Effector CD8-positive, alpha-beta T cell (primary cell): ENCODE results near the gene RAPGEF2.

Source experiments
- DNase-seq: peaks from one replicate; lab custom pipeline; 2025; lab: John Stamatoyannopoulos, UW

Gene RAPGEF2

GRCh38 chr4:159134429-159134828 lies 31.6 kb downstream of the RAPGEF2 start:
- DNase-seq = no peak

DNA sequence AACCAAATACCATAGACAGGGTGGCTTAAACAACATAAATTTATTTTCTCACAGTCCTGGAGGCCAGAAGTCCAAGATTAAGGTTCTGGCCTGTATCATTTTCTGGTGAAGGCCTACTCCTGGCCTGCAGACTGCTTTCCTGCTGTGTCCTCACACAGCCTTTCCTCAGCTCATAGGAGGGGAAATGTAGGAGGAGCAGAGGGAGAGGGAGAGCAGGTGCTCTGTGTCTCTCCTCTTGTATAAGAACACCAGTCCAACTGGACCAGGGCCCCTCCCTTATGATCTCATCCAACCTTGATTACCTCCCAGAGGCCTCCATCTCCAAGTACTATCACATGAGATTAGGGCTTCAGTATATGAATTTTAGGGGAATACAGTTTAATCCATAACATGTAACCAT lies 34.3 kb downstream of the RAPGEF2 start:
- DNase-seq = no peak

GRCh38 chr4:159138436-159138835 lies 35.6 kb downstream of the RAPGEF2 start:
- DNase-seq = no peak

GRCh38 chr4:159141193-159141592 lies 38.3 kb downstream of the RAPGEF2 start:
- DNase-seq = no peak

GRCh38 chr4:159142241-159142640 lies 39.4 kb downstream of the RAPGEF2 start:
- DNase-seq = no peak

GRCh38 chr4:159142681-159143384 lies 40.0 kb downstream of the RAPGEF2 start:
- no peak for DNase-seq

- DNase-seq = no peak
These were observed 40.8 kb downstream of the RAPGEF2 start for GRCh38 chr4:159143687-159144086.

DNA sequence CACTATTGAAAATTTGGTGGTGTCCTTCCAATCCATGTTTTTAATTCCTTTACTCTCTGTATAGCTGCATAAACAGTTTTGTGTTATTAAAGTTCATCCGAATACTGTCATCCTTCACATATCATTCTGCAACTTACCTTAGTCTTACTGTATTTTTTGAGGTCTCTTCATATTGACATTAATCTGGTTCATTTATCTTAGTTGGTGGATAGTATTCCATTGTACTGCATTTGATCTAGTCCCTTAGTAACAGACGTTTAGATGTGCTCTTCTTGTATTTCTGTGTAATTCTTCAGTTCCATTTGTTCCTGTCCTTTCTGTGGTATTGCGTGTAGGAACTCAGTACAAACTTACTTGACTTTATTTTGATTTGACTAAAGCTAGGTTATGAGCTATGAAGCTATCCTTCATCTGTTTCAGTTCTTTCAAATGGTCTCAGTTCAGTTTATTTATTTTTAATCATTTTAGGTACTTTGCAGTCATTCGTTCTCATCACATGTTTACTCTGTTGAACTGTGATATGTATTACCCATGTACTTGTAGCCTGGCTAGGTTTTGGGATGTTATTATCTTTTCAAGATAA lies 41.3 kb downstream of the RAPGEF2 start:
- DNase-seq = no peak

- DNase-seq = no peak
These were observed 42.6 kb downstream of the RAPGEF2 start for GRCh38 chr4:159145318-159145991.

DNA sequence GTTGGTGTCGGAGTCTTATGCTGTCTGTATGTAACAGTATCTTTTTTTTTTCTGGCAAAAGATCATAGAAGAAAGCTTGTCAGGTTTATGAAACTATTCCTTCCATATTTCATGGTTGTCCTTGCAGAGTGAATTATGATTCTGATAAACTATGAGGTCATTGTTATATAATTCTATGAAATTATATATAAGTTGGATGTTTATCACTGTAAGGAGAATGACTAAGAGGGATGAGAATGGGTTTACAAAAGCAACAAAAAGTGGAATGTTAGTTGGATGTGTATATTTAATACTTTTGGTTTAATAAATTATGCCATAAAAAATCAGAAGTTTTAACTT lies 43.1 kb downstream of the RAPGEF2 start:
- DNase-seq = no peak

GRCh38 chr4:159146488-159146887 lies 43.6 kb downstream of the RAPGEF2 start:
- no peak for DNase-seq

DNA sequence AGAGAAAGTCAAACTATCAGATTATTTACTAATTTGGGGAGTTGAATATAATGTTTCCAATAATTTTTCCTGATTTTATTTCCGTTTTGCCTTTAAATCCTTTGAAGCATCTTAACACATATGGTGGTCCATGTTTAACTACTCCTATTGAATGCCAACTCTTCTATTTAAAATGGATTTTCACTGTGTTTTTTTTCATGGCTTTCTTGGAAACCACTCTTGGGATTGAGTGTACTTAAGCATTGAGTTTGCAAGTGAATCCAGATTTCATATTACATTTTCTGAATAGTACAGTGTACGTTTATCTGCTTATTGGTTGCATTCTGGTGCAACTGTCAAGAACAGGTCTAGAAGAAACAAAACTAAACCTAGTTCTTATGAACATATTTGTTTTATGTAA lies 45.6 kb downstream of the RAPGEF2 start:
- no peak for DNase-seq

- no peak for DNase-seq
These were observed 46.8 kb downstream of the RAPGEF2 start for GRCh38 chr4:159149666-159150065.

- no peak for DNase-seq
These were observed 47.5 kb downstream of the RAPGEF2 start for GRCh38 chr4:159150396-159150795.

DNA sequence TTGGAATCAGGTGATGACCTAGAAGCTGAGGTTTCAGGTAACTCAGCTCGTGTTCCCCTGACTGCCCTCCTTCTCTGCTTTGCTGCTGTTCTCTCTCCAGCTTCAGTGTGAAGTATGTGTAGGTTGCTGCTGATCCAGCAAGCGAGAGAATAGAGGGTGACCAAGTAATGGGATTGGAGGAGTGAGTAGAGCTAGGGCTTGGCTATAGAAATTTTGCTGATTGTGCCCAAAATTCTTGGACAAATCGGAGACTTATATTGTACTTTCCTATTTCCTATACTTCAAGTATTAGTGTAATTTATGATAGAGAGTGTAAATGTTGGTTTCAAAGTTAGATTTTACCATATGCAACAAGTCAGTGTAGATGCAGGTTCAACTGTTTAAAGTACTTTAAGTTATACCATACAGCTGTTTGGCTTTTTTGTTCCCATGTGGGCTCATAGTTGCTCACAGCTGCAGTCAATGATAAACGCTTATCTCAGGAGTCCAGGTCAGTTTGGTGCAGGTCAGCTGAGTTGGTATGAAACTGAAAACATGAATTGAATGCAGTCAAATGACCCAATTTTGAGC lies 48.0 kb downstream of the RAPGEF2 start:
- no peak for DNase-seq

DNA sequence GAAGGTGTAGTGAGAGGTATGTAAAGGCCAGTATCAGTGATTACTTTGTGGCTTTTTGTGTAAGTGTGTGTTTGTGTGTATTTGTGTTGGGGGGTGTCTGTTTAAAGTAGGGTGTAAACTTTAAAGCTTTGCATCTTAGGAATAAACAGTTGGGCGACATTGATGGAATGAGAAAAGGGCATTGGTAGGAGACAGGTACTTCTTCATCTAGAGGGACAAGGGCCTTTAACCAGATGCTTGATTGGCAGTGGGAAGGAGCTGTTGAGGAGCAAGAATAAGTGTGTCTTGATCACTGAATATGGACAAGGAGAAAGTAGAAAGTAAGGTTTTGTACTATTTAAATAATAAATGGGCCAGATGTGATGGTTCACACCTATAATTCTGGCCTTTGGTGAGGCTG lies 48.8 kb downstream of the RAPGEF2 start:
- no peak for DNase-seq

- DNase-seq = no peak
These were observed 49.3 kb downstream of the RAPGEF2 start for GRCh38 chr4:159152181-159152580.

GRCh38 chr4:159153669-159154068 lies 50.8 kb downstream of the RAPGEF2 start:
- DNase-seq = no peak

GRCh38 chr4:159155119-159155518 lies 52.2 kb downstream of the RAPGEF2 start:
- no peak for DNase-seq

GRCh38 chr4:159158083-159158617 lies 55.3 kb downstream of the RAPGEF2 start:
- no peak for DNase-seq

GRCh38 chr4:159158985-159159384 lies 56.1 kb downstream of the RAPGEF2 start:
- no peak for DNase-seq

GRCh38 chr4:159159611-159160010 lies 56.7 kb downstream of the RAPGEF2 start:
- no peak for DNase-seq

- no peak for DNase-seq
These were observed 57.4 kb downstream of the RAPGEF2 start for GRCh38 chr4:159160242-159160641.
